ENCODE data around the gene UTP3.
A peak's percentile ranks its signal among the peaks of the same experiment; 100 is the strongest.
"Not testable (repeated sequence)": the region's sequence is repeated elsewhere in the genome, so short reads cannot be mapped to it uniquely, and the experiment has no call there.

The UTP3 gene

GRCh38 chr4:70694633-70695032, 6.3 kb downstream of the UTP3 start:
- H3K4me3 ChIP-seq (ENCODE audit: low read length); H3K9me3 ChIP-seq (replicated peaks; ENCODE audit: low read length); H3K27me3 ChIP-seq (ENCODE audit: control insufficient read depth, insufficient read depth, low read length); H3K9ac ChIP-seq (ENCODE audit: low read depth, low read length); H3K4me2 ChIP-seq (ENCODE audit: low read length): not testable (repeated sequence)
- H3K4me1 ChIP-seq (ENCODE audit: control insufficient read depth, insufficient read depth, low read length), result peaks cover 12% of the 10 kb centered on the region
- H3K36me3 ChIP-seq (ENCODE audit: insufficient read depth, low read length), result peaks cover 12% of the 10 kb centered on the region

DNA sequence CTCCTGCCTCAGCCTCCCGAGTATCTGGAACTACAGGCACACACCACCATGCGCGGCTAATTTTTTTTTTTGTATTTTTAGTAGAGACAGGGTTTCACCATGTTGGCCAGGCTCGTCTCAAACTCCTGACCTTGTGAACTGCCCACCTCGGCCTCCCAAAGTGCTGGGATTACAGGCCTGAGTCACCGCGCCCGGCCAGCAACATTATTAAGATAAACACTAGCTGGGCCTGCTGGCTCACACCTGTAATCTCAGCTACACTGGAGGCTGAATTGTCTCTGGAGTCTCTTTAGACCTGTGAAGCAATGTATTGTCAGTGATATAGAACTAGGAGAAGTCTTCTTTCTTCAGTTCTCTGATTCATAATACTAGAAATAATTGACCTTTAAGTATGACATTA, 10.1 kb downstream of the UTP3 start:
- not testable (repeated sequence) for H3K9me3 ChIP-seq (replicated peaks; ENCODE audit: low read length); H3K27me3 ChIP-seq (ENCODE audit: control insufficient read depth, insufficient read depth, low read length); H3K36me3 ChIP-seq (ENCODE audit: insufficient read depth, low read length); H3K4me2 ChIP-seq (ENCODE audit: low read length); H3K4me3 ChIP-seq (ENCODE audit: low read length); H3K4me1 ChIP-seq (ENCODE audit: control insufficient read depth, insufficient read depth, low read length); H3K9ac ChIP-seq (ENCODE audit: low read depth, low read length)

DNA sequence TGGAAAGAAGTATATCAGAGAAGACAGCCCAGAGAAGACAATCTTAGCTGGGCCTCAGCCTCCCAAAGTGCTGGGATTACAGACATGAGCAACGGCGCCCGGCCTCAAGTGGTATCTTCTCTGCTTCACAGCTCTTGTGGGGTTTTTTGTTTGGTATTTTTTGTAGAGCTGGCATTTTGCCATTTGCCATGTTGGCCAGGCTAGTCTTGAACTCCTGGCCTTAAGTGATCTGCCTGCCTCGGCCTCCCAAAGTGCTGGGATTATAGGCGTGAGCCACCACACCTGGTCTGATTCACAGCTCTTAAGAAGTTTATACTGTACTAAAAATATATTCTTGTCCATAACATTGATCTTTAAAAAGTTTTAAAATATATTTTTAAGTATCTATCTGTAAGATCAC, 12.4 kb downstream of the UTP3 start:
- Histone ChIP-seq H3K4me3 (ENCODE audit: low read length) (no peak overlapping the region), H3K27me3 (ENCODE audit: control insufficient read depth, insufficient read depth, low read length) (no peaks in the 10 kb centered on the region), H3K4me1 (ENCODE audit: control insufficient read depth, insufficient read depth, low read length) (peaks cover 11% of the 10 kb centered on the region), H3K9me3 (replicated peaks; ENCODE audit: low read length) (no peaks in the 10 kb centered on the region), H3K36me3 (ENCODE audit: insufficient read depth, low read length) (no peaks in the 10 kb centered on the region), H3K9ac (ENCODE audit: low read depth, low read length) (no peak overlapping the region), H3K4me2 (ENCODE audit: low read length) (no peak overlapping the region)

GRCh38 chr4:70701271-70701670, 12.9 kb downstream of the UTP3 start:
- H3K4me1 ChIP-seq (ENCODE audit: control insufficient read depth, insufficient read depth, low read length), result peaks cover 11% of the 10 kb centered on the region
- no peak overlapping the region for H3K4me2 ChIP-seq (ENCODE audit: low read length)
- H3K36me3 ChIP-seq (ENCODE audit: insufficient read depth, low read length), result no peaks in the 10 kb centered on the region
- no peaks in the 10 kb centered on the region for H3K27me3 ChIP-seq (ENCODE audit: control insufficient read depth, insufficient read depth, low read length)
- H3K9ac ChIP-seq (ENCODE audit: low read depth, low read length), result no peak overlapping the region
- H3K9me3 ChIP-seq (replicated peaks; ENCODE audit: low read length), result no peaks in the 10 kb centered on the region
- no peak overlapping the region for H3K4me3 ChIP-seq (ENCODE audit: low read length)

GRCh38 chr4:70702592-70702991, 14.3 kb downstream of the UTP3 start:
- H3K4me1 ChIP-seq (ENCODE audit: control insufficient read depth, insufficient read depth, low read length), result peaks cover 25% of the 10 kb centered on the region
- H3K4me3 ChIP-seq (ENCODE audit: low read length); H3K36me3 ChIP-seq (ENCODE audit: insufficient read depth, low read length); H3K9ac ChIP-seq (ENCODE audit: low read depth, low read length); H3K4me2 ChIP-seq (ENCODE audit: low read length); H3K27me3 ChIP-seq (ENCODE audit: control insufficient read depth, insufficient read depth, low read length); H3K9me3 ChIP-seq (replicated peaks; ENCODE audit: low read length): not testable (repeated sequence)

DNA sequence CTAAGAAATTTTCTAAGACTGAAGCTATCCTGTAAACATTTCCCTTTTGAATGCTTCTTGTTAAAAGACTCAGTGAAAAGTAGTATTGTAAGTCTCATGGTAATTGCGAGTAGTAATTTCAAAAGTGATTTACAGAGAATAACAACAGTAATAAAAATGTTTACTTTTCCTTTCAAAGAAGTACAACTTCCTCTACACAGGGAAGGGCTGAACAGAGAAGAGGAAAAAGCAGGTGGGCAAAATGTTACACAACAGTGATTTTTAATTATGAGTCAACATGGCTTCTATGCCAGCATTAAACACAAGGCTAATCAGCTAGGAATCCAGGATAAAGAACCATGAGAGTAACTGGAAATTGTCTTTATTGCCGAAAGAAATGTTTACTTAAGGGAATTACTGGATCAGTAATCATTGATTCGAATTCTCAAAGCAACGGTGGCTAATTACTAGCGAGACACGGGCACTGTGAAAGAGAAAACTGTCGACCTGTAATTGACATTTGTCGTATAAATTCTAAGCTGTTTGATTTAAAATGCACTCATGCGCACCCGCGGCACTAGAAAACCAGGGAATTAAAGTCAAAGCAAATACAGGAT, 15.4 kb downstream of the UTP3 start:
- Histone ChIP-seq H3K9ac (ENCODE audit: low read depth, low read length) (peak overlapping the region; percentile 93), H3K4me2 (ENCODE audit: low read length) (peak overlapping the region; percentile 84), H3K9me3 (replicated peaks; ENCODE audit: low read length) (no peaks in the 10 kb centered on the region), H3K4me3 (ENCODE audit: low read length) (peak overlapping the region; percentile 75), H3K36me3 (ENCODE audit: insufficient read depth, low read length) (no peaks in the 10 kb centered on the region), H3K27me3 (ENCODE audit: control insufficient read depth, insufficient read depth, low read length) (no peaks in the 10 kb centered on the region), H3K4me1 (ENCODE audit: control insufficient read depth, insufficient read depth, low read length) (peaks cover 25% of the 10 kb centered on the region)

DNA sequence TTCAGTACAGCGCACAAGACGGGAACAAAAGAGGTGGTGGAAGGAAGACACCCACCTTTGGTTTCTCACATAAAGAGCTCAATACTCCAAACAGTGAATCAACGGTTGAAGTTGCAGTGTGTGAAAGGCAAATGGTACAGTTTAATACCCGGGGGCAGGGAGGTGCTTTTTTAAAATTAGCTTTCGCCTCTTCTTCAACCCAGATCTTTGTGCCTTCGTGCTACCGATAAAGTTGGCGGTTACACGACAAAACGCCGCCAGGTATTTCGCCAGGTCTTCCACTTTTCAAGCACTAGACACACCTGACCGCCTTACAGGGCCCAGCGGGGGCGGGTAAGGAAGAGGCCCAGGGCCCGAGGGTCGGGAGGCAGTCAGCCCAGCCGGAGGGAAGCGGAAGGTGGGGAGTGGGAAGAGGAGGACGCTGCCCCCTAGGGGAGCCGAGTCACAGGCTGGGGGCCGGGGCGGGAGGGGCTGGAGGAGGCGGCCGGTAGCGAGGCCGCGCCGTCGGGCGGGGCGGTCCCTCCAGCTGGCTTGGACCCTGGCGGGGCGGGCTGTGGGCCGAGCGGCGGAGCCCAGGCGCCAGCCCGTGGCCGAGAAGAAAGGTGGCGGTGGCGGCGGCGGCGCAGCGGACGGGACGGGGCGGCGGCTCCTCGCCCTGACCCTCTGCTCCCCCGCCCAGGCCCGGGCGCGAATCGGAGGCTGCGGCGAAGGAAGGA, 16.0 kb downstream of the UTP3 start:
- H3K27me3 ChIP-seq (ENCODE audit: control insufficient read depth, insufficient read depth, low read length), result no peaks in the 10 kb centered on the region
- H3K36me3 ChIP-seq (ENCODE audit: insufficient read depth, low read length), result no peaks in the 10 kb centered on the region
- peak overlapping the region; percentile 75 for H3K4me3 ChIP-seq (ENCODE audit: low read length)
- H3K4me1 ChIP-seq (ENCODE audit: control insufficient read depth, insufficient read depth, low read length), result peaks cover 25% of the 10 kb centered on the region
- no peaks in the 10 kb centered on the region for H3K9me3 ChIP-seq (replicated peaks; ENCODE audit: low read length)
- H3K9ac ChIP-seq (ENCODE audit: low read depth, low read length), result peak overlapping the region; percentile 93
- peak overlapping the region; percentile 84 for H3K4me2 ChIP-seq (ENCODE audit: low read length)

- peaks cover 25% of the 10 kb centered on the region for H3K4me1 ChIP-seq (ENCODE audit: control insufficient read depth, insufficient read depth, low read length)
- H3K4me3 ChIP-seq (ENCODE audit: low read length), result peak overlapping the region; percentile 75
- no peaks in the 10 kb centered on the region for H3K27me3 ChIP-seq (ENCODE audit: control insufficient read depth, insufficient read depth, low read length)
- peak overlapping the region; percentile 93 for H3K9ac ChIP-seq (ENCODE audit: low read depth, low read length)
- H3K9me3 ChIP-seq (replicated peaks; ENCODE audit: low read length), result no peaks in the 10 kb centered on the region
- peak overlapping the region; percentile 84 for H3K4me2 ChIP-seq (ENCODE audit: low read length)
- H3K36me3 ChIP-seq (ENCODE audit: insufficient read depth, low read length), result no peaks in the 10 kb centered on the region
Measured at GRCh38 chr4:70704931-70705182, 16.5 kb downstream of the UTP3 start.

GRCh38 chr4:70705183-70706043, 17.1 kb downstream of the UTP3 start:
- Histone ChIP-seq H3K4me2 (ENCODE audit: low read length) (peak overlapping the region; percentile 84), H3K9me3 (replicated peaks; ENCODE audit: low read length) (no peaks in the 10 kb centered on the region), H3K9ac (ENCODE audit: low read depth, low read length) (peak overlapping the region; percentile 93), H3K36me3 (ENCODE audit: insufficient read depth, low read length) (no peaks in the 10 kb centered on the region), H3K4me1 (ENCODE audit: control insufficient read depth, insufficient read depth, low read length) (peaks cover 25% of the 10 kb centered on the region), H3K27me3 (ENCODE audit: control insufficient read depth, insufficient read depth, low read length) (no peaks in the 10 kb centered on the region), H3K4me3 (ENCODE audit: low read length) (peak overlapping the region; percentile 75)

- Histone ChIP-seq H3K4me1 (ENCODE audit: control insufficient read depth, insufficient read depth, low read length) (peaks cover 25% of the 10 kb centered on the region), H3K36me3 (ENCODE audit: insufficient read depth, low read length) (no peaks in the 10 kb centered on the region), H3K9me3 (replicated peaks; ENCODE audit: low read length) (no peaks in the 10 kb centered on the region), H3K9ac (ENCODE audit: low read depth, low read length) (peak overlapping the region; percentile 93), H3K4me3 (ENCODE audit: low read length) (peak overlapping the region; percentile 75), H3K27me3 (ENCODE audit: control insufficient read depth, insufficient read depth, low read length) (no peaks in the 10 kb centered on the region), H3K4me2 (ENCODE audit: low read length) (peak overlapping the region; percentile 84)
Measured at GRCh38 chr4:70706044-70706461, 17.7 kb downstream of the UTP3 start.

- no peaks in the 10 kb centered on the region for H3K9me3 ChIP-seq (replicated peaks; ENCODE audit: low read length)
- no peaks in the 10 kb centered on the region for H3K36me3 ChIP-seq (ENCODE audit: insufficient read depth, low read length)
- H3K4me2 ChIP-seq (ENCODE audit: low read length), result peak overlapping the region; percentile 84
- peaks cover 25% of the 10 kb centered on the region for H3K4me1 ChIP-seq (ENCODE audit: control insufficient read depth, insufficient read depth, low read length)
- peak overlapping the region; percentile 93 for H3K9ac ChIP-seq (ENCODE audit: low read depth, low read length)
- peak overlapping the region; percentile 75 for H3K4me3 ChIP-seq (ENCODE audit: low read length)
- no peaks in the 10 kb centered on the region for H3K27me3 ChIP-seq (ENCODE audit: control insufficient read depth, insufficient read depth, low read length)
Measured at GRCh38 chr4:70706516-70706915, 18.2 kb downstream of the UTP3 start.

Measured in skeletal muscle satellite cell (primary cell).